A549 (cell line): ENCODE results near the gene ATP10B.

Source experiments
- CEBPB ChIP-seq, 2 experiments: fragments of >200 bp in 1 of 2; sonication (Bioruptor Twin) in 1 of 2; formaldehyde crosslinking in 1 of 2; IDR thresholded peaks; 2 replicates each; pipeline ENCODE4 v1.6.1; 2012 to 2016
- E2F6 ChIP-seq: IDR thresholded peaks from 2 replicates; pipeline ENCODE4 v1.6.1; 2012; ENCODE audit warnings: low read depth, borderline replicate concordance
- POLR2A ChIP-seq: IDR thresholded peaks from 2 replicates; pipeline ENCODE4 v1.6.1; 2012; ENCODE audit warnings: mild to moderate bottlenecking, low read length
- SREBF2 ChIP-seq: fragments of 450-650 bp; IDR thresholded peaks from 2 replicates; pipeline ENCODE4 v1.6.1; 2014; ENCODE audit warnings: mild to moderate bottlenecking, moderate library complexity

- TF ChIP-seq POLR2A (no peak), E2F6 (no peak), SREBF2 (no peak), CEBPB (IDR thresholded peaks at IDR 0.05) (no peak)
Measured at GRCh38 chr5:160537116-160537515, 314.9 kb downstream of the ATP10B start.
